Measurements from ENCODE around the gene OR52N5.

GRCh38 chr11:5791165-5791564 is 8.0 kb upstream of the OR52N5 start, which contains the start of gene OR52N1:
- TF ChIP-seq EZH2phosphoT487 (IDR thresholded peaks at IDR 0.05; ENCODE audit: borderline replicate concordance, low read length) (no peak), CTCF (IDR thresholded peaks at IDR 0.05; ENCODE audit: low read depth, low read length, poor library complexity, severe bottlenecking) (no peak)
